GM12878 (cell line): ENCODE results near the gene S100A2. TPM values are rescaled to one million over a fixed set of nuclear protein-coding genes. Genes with fewer than 3 reads are reported as not detected.

Experiments
- ATF7 ChIP-seq: fragments of 450-650 bp; IDR thresholded peaks from 2 replicates; pipeline ENCODE4 v1.6.1; 2016; ENCODE audit warnings: low read depth, mild to moderate bottlenecking
- CBX5 ChIP-seq: sonication (generic); IDR thresholded peaks from 2 replicates; pipeline ENCODE4 v1.6.1; 2016; ENCODE audit warnings: low read depth, moderate library complexity, mild to moderate bottlenecking, inconsistent platforms
- CHD1 ChIP-seq: IDR thresholded peaks from 2 replicates; pipeline ENCODE4 v1.6.1; 2012; ENCODE audit warnings: low read depth, low read length, improper control_type of control experiment
- DPF2 ChIP-seq: fragments of 450-650 bp; IDR thresholded peaks from 2 replicates; pipeline ENCODE4 v1.6.1; 2017; ENCODE audit warnings: mild to moderate bottlenecking
- E4F1 ChIP-seq: fragments of 450-650 bp; IDR thresholded peaks from 2 replicates; pipeline ENCODE4 v1.6.1; 2018; ENCODE audit warnings: borderline replicate concordance, mild to moderate bottlenecking; ENCODE audit not compliant: partially characterized antibody
- ELK1 ChIP-seq: IDR thresholded peaks from 2 replicates; pipeline ENCODE4 v1.6.1; 2012; ENCODE audit warnings: low read depth, low read length, improper control_type of control experiment
- EP300 ChIP-seq, 2 experiments: fragments of 150-350 bp in 1 of 2; IDR thresholded peaks; 2 replicates each; pipeline ENCODE4 v1.6.1; 2011 to 2012; ENCODE audit warnings: low read depth in 2 of 2, low read length in 2 of 2, borderline replicate concordance in 1 of 2, improper control_type of control experiment in 1 of 2, inconsistent platforms in 1 of 2; ENCODE audit not compliant: control insufficient read depth in 1 of 2
- ESRRA ChIP-seq: IDR thresholded peaks from 2 replicates; pipeline ENCODE4 v1.6.1; 2012; ENCODE audit warnings: mild to moderate bottlenecking, low read length, improper control_type of control experiment
- HDAC2 ChIP-seq: fragments of 200-600 bp; sonication (generic); IDR thresholded peaks from 2 replicates; pipeline ENCODE4 v1.6.1; 2017
- HDGF ChIP-seq: fragments of 450-650 bp; IDR thresholded peaks from 2 replicates; pipeline ENCODE4 v1.6.1; 2016; ENCODE audit warnings: antibody characterized with exemption
- KAT2A ChIP-seq: conservative IDR thresholded peaks from 2 replicates; pipeline ENCODE4 v1.6.1; 2011; ENCODE audit warnings: low read depth, low read length; ENCODE audit not compliant: control insufficient read depth
- LARP7 ChIP-seq: fragments of 450-650 bp; IDR thresholded peaks from 2 replicates; pipeline ENCODE4 v1.6.1; 2017; ENCODE audit warnings: mild to moderate bottlenecking
- MYC ChIP-seq: IDR thresholded peaks from 2 replicates; pipeline ENCODE4 v1.6.1; 2011; ENCODE audit warnings: mild to moderate bottlenecking, low read length, moderate library complexity, inconsistent platforms; ENCODE audit not compliant: insufficient read depth, insufficient replicate concordance, insufficient read length, severe bottlenecking
- PAX8 ChIP-seq: fragments of 450-650 bp; IDR thresholded peaks from 2 replicates; pipeline ENCODE4 v1.6.1; 2017; ENCODE audit warnings: mild to moderate bottlenecking, moderate library complexity
- POLR2AphosphoS5 ChIP-seq: IDR thresholded peaks from 2 replicates; pipeline ENCODE4 v1.6.1; 2011; ENCODE audit warnings: mild to moderate bottlenecking, low read length, inconsistent platforms
- RAD21 ChIP-seq: IDR thresholded peaks from 2 replicates; pipeline ENCODE4 v1.6.1; 2011; ENCODE audit warnings: mild to moderate bottlenecking, low read depth, low read length, moderate library complexity; ENCODE audit not compliant: insufficient read depth
- RFX5 ChIP-seq: IDR thresholded peaks from 2 replicates; pipeline ENCODE4 v1.6.1; 2011; ENCODE audit warnings: low read depth, low read length, improper control_type of control experiment
- STAT3 ChIP-seq: IDR thresholded peaks from 2 replicates; pipeline ENCODE4 v1.6.1; 2011; ENCODE audit warnings: low read depth, low read length, improper control_type of control experiment
- USF2 ChIP-seq: IDR thresholded peaks from 2 replicates; pipeline ENCODE4 v1.6.1; 2011; ENCODE audit warnings: low read depth, low read length, improper control_type of control experiment, borderline replicate concordance
- WRNIP1 ChIP-seq: IDR thresholded peaks from 2 replicates; pipeline ENCODE4 v1.6.1; 2011; ENCODE audit warnings: low read depth, low read length, improper control_type of control experiment, borderline replicate concordance
- ZBTB40 ChIP-seq: fragments of 450-650 bp; IDR thresholded peaks from 2 replicates; pipeline ENCODE4 v1.6.1; 2016; ENCODE audit warnings: mild to moderate bottlenecking, moderate library complexity, borderline replicate concordance
- ZNF217 ChIP-seq: fragments of 450-650 bp; IDR thresholded peaks from 2 replicates; pipeline ENCODE4 v1.6.1; 2017; ENCODE audit warnings: antibody characterized with exemption, mild to moderate bottlenecking
- ZNF274 ChIP-seq: IDR thresholded peaks from one replicate; pipeline ENCODE4 v1.8.0; 2011; ENCODE audit not compliant: insufficient read length, insufficient read depth
- ZNF622 ChIP-seq: fragments of 450-650 bp; IDR thresholded peaks from 2 replicates; pipeline ENCODE4 v1.6.1; 2017; ENCODE audit warnings: mild to moderate bottlenecking, inconsistent platforms
- polyA plus RNA-seq, 11 experiments: library from polyadenylated mRNA; depleted of rRNA in 4 of 11; unstranded in 6 of 11; stranded (reverse) in 5 of 11; fragments of >200 nt; fragmentation: Nextera tagmentation in 4 of 11; fragmentation: Illumina TruSeq in 1 of 11; extraction: Ambion mirVana in 4 of 11; extraction: Trizol in 1 of 11; gene quantifications; 1 replicate in 1 of 11; 2 replicates in 10 of 11; pipeline versions ENCODE4 v1.2.1 to v1.2.3, GENCODE V29; 2011 to 2016; ENCODE audit warnings: inconsistent platforms in 2 of 11, missing spikeins in 2 of 11, low read depth in 1 of 11
- total RNA-seq, 4 experiments: library from RNA; depleted of rRNA in 3 of 4; stranded (reverse); fragments of >200 nt in 3 of 4; fragmentation: Illumina TruSeq in 1 of 4; extraction: Trizol in 1 of 4; gene quantifications; 2 replicates each; pipeline versions ENCODE4 v1.2.1 to v1.2.3, GENCODE V29; 2013 to 2021

Gene S100A2
- total and polyA plus RNA-seq, 10 of the 15 experiments (the other 5 are each of a cell fraction or from before 2014, with no cell fraction given), result 0.11 to 1.5 (median 0.59) TPM; not detected in 2

GRCh38 chr1:153568367-153569099, 2.9 kb upstream of the S100A2 start (continued):
- TF ChIP-seq CBX5, result no peak
- TF ChIP-seq PAX8, result no peak
- no peak for TF ChIP-seq STAT3
- no peak for TF ChIP-seq ATF7
- TF ChIP-seq ZNF622, result no peak
- TF ChIP-seq RAD21, result peak; percentile 90
- TF ChIP-seq EP300 (IDR thresholded peaks at IDR 0.05; ENCODE audit: borderline replicate concordance in 1 of 2, control insufficient read depth in 1 of 2, low read depth in 2 of 2, low read length in 2 of 2), result no peak
- no peak for TF ChIP-seq RFX5
- TF ChIP-seq ESRRA, result no peak
- TF ChIP-seq ZNF217, result no peak
- no peak for TF ChIP-seq DPF2
- no peak for TF ChIP-seq ZBTB40
- no peak for TF ChIP-seq ZNF274
- 0 out of 2 replicates have a peak, but pooled peaks have one; percentile 76 for TF ChIP-seq WRNIP1
- TF ChIP-seq MYC, result no peak
- TF ChIP-seq USF2, result no peak
- TF ChIP-seq HDAC2, result no peak
- TF ChIP-seq ELK1, result no peak
- TF ChIP-seq E4F1, result no peak
- TF ChIP-seq KAT2A, result no peak
- no peak for TF ChIP-seq POLR2AphosphoS5
- no peak for TF ChIP-seq LARP7
- no peak for TF ChIP-seq HDGF
- no peak for TF ChIP-seq CHD1
